Right lobe of liver (tissue), 4 donors: ENCODE measurements around the gene STXBP2.

Source experiments
- CTCF ChIP-seq, 4 donors: fragments of 200-600 bp in 3 of 4; fragments of 450-650 bp in 1 of 4; IDR thresholded peaks; one replicate each; pipeline versions ENCODE4 v1.5.1 to v1.8.0; 2016 to 2022; ENCODE audit warnings: antibody characterized with exemption in 4 of 4, mild to moderate bottlenecking in 2 of 4
- POLR2A ChIP-seq: fragments of 450-650 bp; IDR thresholded peaks from one replicate; pipeline ENCODE4 v1.6.1; 2017; ENCODE audit warnings: antibody characterized with exemption, mild to moderate bottlenecking
- donor health status: DM: no; HTN: no; CAD: no.
- donor health status: DM: no; HTN: no; CAD: no.
- donor health status: DM: no; HTN: yes; CAD: no.

DNA sequence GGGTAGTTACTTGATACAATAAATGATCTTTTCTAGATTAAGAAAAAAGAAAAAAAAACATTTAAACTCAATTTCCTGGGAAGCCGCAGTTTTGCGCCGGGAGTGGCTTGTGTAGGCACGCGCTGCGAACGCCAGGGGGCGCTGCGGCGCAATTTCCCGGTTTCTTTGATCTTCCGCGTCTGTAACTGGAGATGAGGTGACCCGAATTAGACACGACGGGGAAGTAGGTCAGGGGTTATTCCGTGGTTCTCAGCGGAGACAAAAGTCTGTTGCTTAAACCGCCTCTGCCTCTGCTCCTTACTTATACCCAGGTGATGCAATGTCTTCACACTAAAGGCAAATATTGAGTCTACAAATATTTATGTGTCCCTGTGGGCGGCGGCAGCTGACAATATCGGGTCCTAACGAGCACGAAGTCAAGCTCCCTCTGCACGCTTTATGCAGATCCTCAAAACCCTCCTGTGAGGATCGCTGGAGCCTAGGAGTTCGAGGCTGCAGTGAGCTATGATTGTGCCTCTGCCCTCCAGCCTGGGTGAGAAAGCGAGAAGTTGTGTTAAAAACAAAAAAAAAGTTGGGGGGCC lies 15.2 kb downstream of the STXBP2 start:
- TF ChIP-seq CTCF (IDR thresholded peaks at IDR 0.05) (peak; percentile 97 to 99 (median 98)), POLR2A (no peak)
